Suprapubic skin (tissue), 4 donors: ENCODE measurements around the gene DCLK2. TPM values are rescaled to one million over a fixed set of nuclear protein-coding genes. Genes with fewer than 3 reads are reported as not detected.

Experiments
- DNase-seq, 2 donors: peaks; one replicate each; pipeline ENCODE4 v3.0.0-alpha.2; 2019; ENCODE audit warnings: low spot score in 2 of 2
- H3K27ac ChIP-seq: fragments of 200-600 bp; sonication (generic); one replicate; pipeline ENCODE4 v1.5.1; 2019
- H3K27me3 ChIP-seq: fragments of 200-600 bp; sonication (generic); one replicate; pipeline ENCODE4 v1.5.1; 2019
- H3K36me3 ChIP-seq: fragments of 200-600 bp; sonication (generic); one replicate; pipeline ENCODE4 v1.5.1; 2019
- H3K4me1 ChIP-seq: fragments of 200-600 bp; sonication (generic); one replicate; pipeline ENCODE4 v1.5.1; 2019
- H3K4me3 ChIP-seq: fragments of 200-600 bp; sonication (generic); one replicate; pipeline ENCODE4 v1.5.1; 2019; ENCODE audit warnings: mild to moderate bottlenecking
- H3K9me3 ChIP-seq: fragments of 200-600 bp; sonication (generic); one replicate; pipeline ENCODE4 v1.5.1; 2019
- CTCF ChIP-seq, 2 donors: fragments of 200-600 bp in 1 of 2; fragments of 450-650 bp in 1 of 2; sonication (generic) in 1 of 2; IDR thresholded peaks; one replicate each; pipeline ENCODE4 v1.5.1; 2016 to 2019; ENCODE audit warnings: antibody characterized with exemption in 2 of 2, mild to moderate bottlenecking in 1 of 2, moderate library complexity in 1 of 2
- EP300 ChIP-seq: sonication (generic); formaldehyde crosslinking; IDR thresholded peaks from one replicate; pipeline ENCODE4 v1.6.1; 2017; ENCODE audit warnings: antibody characterized with exemption
- POLR2A ChIP-seq, 2 donors: fragments of 450-650 bp; IDR thresholded peaks; one replicate each; pipeline ENCODE4 v1.6.1; 2017; ENCODE audit warnings: antibody characterized with exemption in 2 of 2, mild to moderate bottlenecking in 2 of 2, moderate library complexity in 2 of 2
- POLR2AphosphoS5 ChIP-seq, 3 donors: sonication (generic); formaldehyde crosslinking; IDR thresholded peaks; one replicate each; pipeline ENCODE4 v1.6.1; 2017; ENCODE audit warnings: antibody characterized with exemption in 3 of 3
- WGBS: methylation state at CpG from one replicate; pipeline ENCODE4 v1.1.5; 2018; 5-methylcytosine and 5-hydroxymethylcytosine counted together
- total RNA-seq, 4 donors: library from RNA; depleted of rRNA; stranded (reverse); fragments of >200 nt; gene quantifications; one replicate each; pipeline ENCODE4 v1.1.0, GENCODE V29; 2016

The DCLK2 gene
- total RNA-seq, 4 donors from 2014 or later = 0.57 to 3.6 (median 1.9) TPM

GRCh38 chr4:150244600-150244999 lies 166.4 kb downstream of the DCLK2 start:
- H3K9me3 ChIP-seq = no peaks in the 10 kb centered on the region
- WGBS = 83% methylated on average over 3 of the region's 3 CpGs
- no peaks in the 10 kb centered on the region for H3K36me3 ChIP-seq
- H3K27ac ChIP-seq = no peak overlapping the region
- H3K4me3 ChIP-seq = no peak overlapping the region
- TF ChIP-seq EP300 = no peak
- no peak for TF ChIP-seq POLR2A (IDR thresholded peaks at IDR 0.05)
- TF ChIP-seq CTCF (IDR thresholded peaks at IDR 0.05) = no peak
- TF ChIP-seq POLR2AphosphoS5 (IDR thresholded peaks at IDR 0.05) = no peak
- H3K27me3 ChIP-seq = no peaks in the 10 kb centered on the region
- no peak for DNase-seq
- no peaks in the 10 kb centered on the region for H3K4me1 ChIP-seq

- 90% methylated on average over 7 of the region's 7 CpGs for WGBS
- TF ChIP-seq POLR2AphosphoS5 (IDR thresholded peaks at IDR 0.05) (no peak), POLR2A (IDR thresholded peaks at IDR 0.05) (no peak), EP300 (no peak), CTCF (IDR thresholded peaks at IDR 0.05) (no peak)
Measured at GRCh38 chr4:150247184-150247583, 168.9 kb downstream of the DCLK2 start.

GRCh38 chr4:150248181-150248580 lies 169.9 kb downstream of the DCLK2 start:
- H3K4me3 ChIP-seq = no peak overlapping the region
- WGBS = 100% methylated on average over 4 of the region's 4 CpGs
- DNase-seq = no peak
- H3K9me3 ChIP-seq = no peaks in the 10 kb centered on the region
- no peaks in the 10 kb centered on the region for H3K27me3 ChIP-seq
- H3K36me3 ChIP-seq = no peaks in the 10 kb centered on the region
- H3K4me1 ChIP-seq = no peaks in the 10 kb centered on the region
- TF ChIP-seq CTCF (IDR thresholded peaks at IDR 0.05) (no peak), EP300 (no peak), POLR2AphosphoS5 (IDR thresholded peaks at IDR 0.05) (no peak), POLR2A (IDR thresholded peaks at IDR 0.05) (no peak)
- H3K27ac ChIP-seq = no peak overlapping the region

More at GRCh38 chr4:150247184-150247583, 168.9 kb downstream of the DCLK2 start:
- DNase-seq = no peak
- H3K9me3 ChIP-seq = no peaks in the 10 kb centered on the region
- no peak overlapping the region for H3K4me3 ChIP-seq
- H3K4me1 ChIP-seq = no peaks in the 10 kb centered on the region
- H3K27ac ChIP-seq = no peak overlapping the region
- no peaks in the 10 kb centered on the region for H3K27me3 ChIP-seq
- no peaks in the 10 kb centered on the region for H3K36me3 ChIP-seq

- H3K4me1 ChIP-seq = no peaks in the 10 kb centered on the region
- WGBS = 92% methylated on average over 9 of the region's 9 CpGs
- no peak for TF ChIP-seq POLR2A (IDR thresholded peaks at IDR 0.05)
- no peak for TF ChIP-seq EP300
- no peak for TF ChIP-seq POLR2AphosphoS5 (IDR thresholded peaks at IDR 0.05)
- no peak for TF ChIP-seq CTCF (IDR thresholded peaks at IDR 0.05)
- H3K9me3 ChIP-seq = no peaks in the 10 kb centered on the region
- DNase-seq = no peak
- H3K27me3 ChIP-seq = no peaks in the 10 kb centered on the region
- H3K36me3 ChIP-seq = no peaks in the 10 kb centered on the region
- no peak overlapping the region for H3K4me3 ChIP-seq
- no peak overlapping the region for H3K27ac ChIP-seq
Measured at GRCh38 chr4:150250293-150250997, 172.2 kb downstream of the DCLK2 start.

GRCh38 chr4:150250998-150251651 lies 172.9 kb downstream of the DCLK2 start:
- TF ChIP-seq POLR2A (IDR thresholded peaks at IDR 0.05) (no peak), EP300 (no peak)

More at GRCh38 chr4:150250998-150251651, 172.9 kb downstream of the DCLK2 start:
- no peak for DNase-seq
- H3K4me1 ChIP-seq = no peaks in the 10 kb centered on the region
- WGBS = 92% methylated on average over 2 of the region's 4 CpGs
- H3K27ac ChIP-seq = no peak overlapping the region
- peaks cover 2% of the 10 kb centered on the region for H3K36me3 ChIP-seq
- no peaks in the 10 kb centered on the region for H3K9me3 ChIP-seq
- no peaks in the 10 kb centered on the region for H3K27me3 ChIP-seq
- no peak overlapping the region for H3K4me3 ChIP-seq
